Thyroid gland (tissue), 4 donors: ENCODE measurements around the gene B9D1. TPM values are rescaled to one million over a fixed set of nuclear protein-coding genes. Genes with fewer than 3 reads are reported as not detected.
A peak's percentile ranks its signal among the peaks of the same experiment; 100 is the strongest.

Experiments
- DNase-seq, 2 donors: peaks; one replicate each; pipeline ENCODE4 v3.0.0-alpha.2; 2019
- H3K27ac ChIP-seq, 3 donors: fragments of 200-600 bp; sonication (generic); 1 replicate in 2 of 3; 2 replicates in 1 of 3; pipeline ENCODE4 v1.5.1; 2016 to 2019; ENCODE audit warnings: mild to moderate bottlenecking in 1 of 3, moderate library complexity in 1 of 3
- H3K27me3 ChIP-seq: fragments of 200-600 bp; sonication (generic); one replicate; pipeline ENCODE4 v1.5.1; 2019
- H3K36me3 ChIP-seq, 2 donors: fragments of 200-600 bp; sonication (generic); one replicate each; pipeline ENCODE4 v1.5.1; 2016 to 2019
- H3K4me1 ChIP-seq, 2 donors: fragments of 200-600 bp; sonication (generic); one replicate each; pipeline ENCODE4 v1.5.1; 2017 to 2019
- H3K4me3 ChIP-seq, 3 donors: fragments of 200-600 bp; sonication (generic); replicated peaks in 1 of 3; 1 replicate in 2 of 3; 2 replicates in 1 of 3; pipeline ENCODE4 v1.5.1; 2016; ENCODE audit warnings: mild to moderate bottlenecking in 1 of 3
- H3K9me3 ChIP-seq: fragments of 200-600 bp; sonication (generic); one replicate; pipeline ENCODE4 v1.5.1; 2017
- CTCF ChIP-seq, 6 experiments: fragments of 200-600 bp in 3 of 6; fragments of 450-650 bp in 3 of 6; sonication (generic) in 3 of 6; IDR thresholded peaks; one replicate each; pipeline ENCODE4 v1.5.1; 2016 to 2019; ENCODE audit warnings: antibody characterized with exemption in 6 of 6, mild to moderate bottlenecking in 2 of 6, inconsistent platforms in 1 of 6, moderate library complexity in 1 of 6
- POLR2A ChIP-seq, 2 donors: fragments of 450-650 bp; IDR thresholded peaks; one replicate each; pipeline ENCODE4 v1.6.1; 2017; ENCODE audit warnings: antibody characterized with exemption in 2 of 2, mild to moderate bottlenecking in 2 of 2, moderate library complexity in 1 of 2
- WGBS, 2 donors: methylation state at CpG; one replicate each; pipeline ENCODE4 v1.1.5; 2017; 5-methylcytosine and 5-hydroxymethylcytosine counted together
- intact Hi-C: fragments of 100-400 bp; cut with DNase I; formaldehyde crosslinking; loops from one replicate; pipeline ENCODE4 v1.15.1; 2023
- total RNA-seq, 4 donors: library from RNA; depleted of rRNA; stranded (reverse); fragments of >200 nt; gene quantifications; one replicate each; pipeline ENCODE4 v1.2.3, GENCODE V29; 2016

The B9D1 gene
- total RNA-seq, 4 donors from 2014 or later, result 45.0 to 104 (median 90.3) TPM

DNA sequence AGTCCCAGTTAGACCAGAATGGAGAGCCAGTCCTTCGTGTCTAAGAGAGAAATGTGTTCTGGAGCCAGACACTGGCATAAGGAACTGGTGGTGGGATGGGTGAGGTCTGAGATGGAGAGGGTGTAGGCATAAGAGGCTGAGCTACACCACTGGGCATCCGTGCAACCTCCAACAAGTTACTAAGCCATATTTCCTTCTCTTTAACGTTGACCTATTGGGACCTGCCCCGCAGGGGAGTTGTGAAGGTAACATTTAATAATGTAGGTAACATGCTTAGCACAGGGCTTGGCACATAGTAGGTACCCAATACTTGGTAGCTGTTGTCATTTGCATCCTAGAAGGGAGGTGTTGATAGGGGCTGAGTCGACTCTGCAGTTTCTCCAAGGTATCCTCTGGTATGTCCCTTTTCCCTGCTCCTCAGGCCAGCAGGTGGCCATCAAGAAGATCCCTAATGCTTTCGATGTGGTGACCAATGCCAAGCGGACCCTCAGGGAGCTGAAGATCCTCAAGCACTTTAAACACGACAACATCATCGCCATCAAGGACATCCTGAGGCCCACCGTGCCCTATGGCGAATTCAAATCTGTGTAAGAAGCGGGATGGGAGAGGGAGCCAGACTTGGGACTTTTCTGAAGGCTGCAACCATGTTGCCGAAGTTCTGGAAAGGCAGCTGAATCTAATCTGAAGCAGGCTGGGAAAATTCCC, 17.0 kb upstream of the B9D1 start:
- DNase-seq, result no peak
- no peaks in the 10 kb centered on the region for H3K9me3 ChIP-seq
- TF ChIP-seq POLR2A (IDR thresholded peaks at IDR 0.05), result no peak
- H3K27ac ChIP-seq, result peak overlapping the region in 1 of 3 donors; percentile 76
- H3K4me3 ChIP-seq, result peak overlapping the region in 1 of 3 donors; percentile 80
- intact Hi-C loops, result no loop called here
- peaks cover 24 to 40% of the 10 kb centered on the region in 2 donors for H3K36me3 ChIP-seq
- no peaks in the 10 kb centered on the region for H3K27me3 ChIP-seq
- 82 to 85% methylated on average over 13 of the region's 13 CpGs for WGBS, 2 donors
- H3K4me1 ChIP-seq, result peaks cover 6 to 17% of the 10 kb centered on the region in 2 donors

DNA sequence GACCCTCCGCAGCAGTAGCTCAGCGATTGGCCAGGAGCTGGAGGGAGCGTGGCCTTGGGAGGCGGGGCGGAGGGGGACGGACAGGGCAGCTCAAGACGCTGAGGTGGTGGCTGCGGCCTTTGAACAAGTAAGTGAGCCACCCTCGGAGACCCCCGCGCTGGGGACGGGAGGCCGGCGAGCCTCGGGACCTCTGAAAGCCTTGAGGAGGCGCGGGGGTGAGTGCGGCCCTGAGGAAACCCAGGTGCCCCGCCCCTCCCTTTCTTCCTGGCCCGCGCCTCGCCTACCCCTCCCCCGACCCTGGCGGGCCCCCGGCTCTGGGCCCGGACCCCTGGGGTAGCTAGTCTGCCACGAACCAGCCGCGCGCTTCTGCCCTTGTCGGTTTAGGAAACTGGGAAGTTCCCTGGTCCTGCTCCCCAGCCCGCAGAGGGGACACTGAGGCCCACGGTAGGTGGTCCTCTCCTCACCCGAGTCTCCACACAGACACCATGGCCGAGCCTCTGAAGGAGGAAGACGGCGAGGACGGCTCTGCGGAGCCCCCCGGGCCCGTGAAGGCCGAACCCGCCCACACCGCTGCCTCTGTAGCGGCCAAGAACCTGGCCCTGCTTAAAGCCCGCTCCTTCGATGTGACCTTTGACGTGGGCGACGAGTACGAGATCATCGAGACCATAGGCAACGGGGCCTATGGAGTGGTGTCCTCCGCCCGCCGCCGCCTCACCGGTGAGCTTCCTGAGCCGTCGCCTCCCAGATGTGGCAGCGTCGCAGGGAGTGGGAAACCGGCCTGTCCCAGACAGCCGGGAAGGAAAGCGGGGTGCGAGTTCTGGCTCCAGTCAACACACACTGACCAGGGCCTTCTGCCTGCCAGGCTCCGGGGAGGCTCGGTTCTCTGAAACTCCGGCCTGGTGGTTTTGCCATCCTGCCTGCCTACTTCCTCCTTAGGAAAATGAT, 16.2 kb upstream of the B9D1 start, which contains the start of gene MAPK7:
MAPK7 (plus strand) TSS at position 83 of the 945 bp plus-strand sequence; CDS start at position 486, 403 bp downstream.
- Histone ChIP-seq H3K4me3 (peak within 1 kb of the TSS; percentile 75 to 80 (median 75)), H3K9me3 (no peaks in the 10 kb centered on the region), H3K36me3 (peaks cover 24 to 37% of the 10 kb centered on the region in 2 donors), H3K27ac (peak within 1 kb of the TSS; percentile 81 to 86 (median 81)), H3K27me3 (no peaks in the 10 kb centered on the region), H3K4me1 (peaks cover 6 to 9% of the 10 kb centered on the region in 2 donors)
- TF ChIP-seq POLR2A (IDR thresholded peaks at IDR 0.05) (peak in 1 of 2 donors; percentile 23), CTCF (IDR thresholded peaks at IDR 0.05) (no peak)
- DNase-seq, result no peak
- WGBS, 2 donors, result 7 to 8% methylated on average over 15 to 23 of the region's 69 CpGs
- intact Hi-C loops, result no loop called here

DNA sequence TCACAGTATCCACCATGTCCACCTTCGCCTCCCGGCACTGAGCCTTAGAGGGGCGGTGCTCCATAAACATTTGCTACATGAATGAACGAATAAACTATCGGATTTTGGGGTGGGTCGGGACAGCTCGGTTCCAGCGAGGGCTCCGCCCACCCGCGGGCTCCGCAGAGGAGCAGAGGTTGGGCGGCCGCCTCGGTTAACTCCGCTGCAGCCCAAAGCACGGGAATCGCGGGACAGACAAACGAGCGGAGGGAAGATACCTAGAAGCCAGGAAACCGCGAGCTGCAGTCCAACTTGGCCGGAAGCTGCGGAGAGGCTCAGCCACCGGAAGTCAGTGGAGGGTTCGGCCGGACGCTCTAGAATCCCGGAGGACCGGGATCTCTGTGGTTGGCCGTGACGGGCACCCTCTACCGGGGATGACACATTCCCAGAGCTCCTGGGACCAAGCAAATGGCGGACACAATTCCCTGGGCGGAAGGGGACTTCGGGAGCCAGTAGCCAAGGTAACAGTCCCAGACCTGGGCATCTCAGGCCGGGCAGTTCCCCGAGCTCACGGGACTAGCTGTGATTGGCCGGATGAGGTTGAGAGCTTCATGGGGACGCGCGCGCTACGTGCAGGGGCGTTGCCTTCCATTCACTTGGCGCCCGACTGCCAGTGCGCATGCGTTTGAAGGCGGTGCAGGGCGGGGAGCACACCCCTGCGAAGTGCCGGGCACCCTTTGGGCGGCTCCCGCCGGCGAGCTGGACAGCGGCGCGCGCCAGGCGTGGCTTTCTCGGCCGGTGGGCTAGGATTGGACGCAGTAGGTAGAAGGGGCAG, 15.3 kb upstream of the B9D1 start:
- peak overlapping the region; percentile 81 to 86 (median 81) for H3K27ac ChIP-seq
- peaks cover 24 to 30% of the 10 kb centered on the region in 2 donors for H3K36me3 ChIP-seq
- H3K27me3 ChIP-seq, result no peaks in the 10 kb centered on the region
- H3K4me1 ChIP-seq, result peaks cover 6 to 8% of the 10 kb centered on the region in 2 donors
- WGBS, 2 donors, result 0 to 1% methylated on average over 23 to 32 of the region's 67 CpGs
- H3K9me3 ChIP-seq, result no peaks in the 10 kb centered on the region
- peak overlapping the region; percentile 27 to 80 (median 75) for H3K4me3 ChIP-seq
- DNase-seq, result peak; percentile 99
- intact Hi-C loops, result no loop called here
- TF ChIP-seq CTCF (IDR thresholded peaks at IDR 0.05) (no peak), POLR2A (IDR thresholded peaks at IDR 0.05) (peak in 1 of 2 donors; percentile 78)

- Histone ChIP-seq H3K4me3 (peak overlapping the region in 1 of 3 donors; percentile 80), H3K4me1 (peaks cover 6 to 8% of the 10 kb centered on the region in 2 donors), H3K9me3 (no peaks in the 10 kb centered on the region), H3K27me3 (no peaks in the 10 kb centered on the region), H3K27ac (peak overlapping the region in 2 of 3 donors; percentile 81 to 86), H3K36me3 (peaks cover 14 to 20% of the 10 kb centered on the region in 2 donors)
- intact Hi-C loops, result no loop called here
- 43 to 50% methylated on average over 2 of the region's 2 CpGs for WGBS, 2 donors
- DNase-seq, result no peak
- no peak for TF ChIP-seq CTCF (IDR thresholded peaks at IDR 0.05)
- TF ChIP-seq POLR2A (IDR thresholded peaks at IDR 0.05), result no peak
Measured at GRCh38 chr17:19376811-19377210, 14.3 kb upstream of the B9D1 start.

GRCh38 chr17:19375732-19376131, 13.2 kb upstream of the B9D1 start:
- WGBS, 2 donors, result 98% methylated on average over 1 of the region's 1 CpG
- H3K9me3 ChIP-seq, result no peaks in the 10 kb centered on the region
- TF ChIP-seq POLR2A (IDR thresholded peaks at IDR 0.05), result no peak
- no peak for TF ChIP-seq CTCF (IDR thresholded peaks at IDR 0.05)
- H3K27ac ChIP-seq, result no peak overlapping the region
- H3K36me3 ChIP-seq, result peaks cover 4 to 9% of the 10 kb centered on the region in 2 donors
- no peak for DNase-seq
- no peak overlapping the region for H3K4me3 ChIP-seq
- no peaks in the 10 kb centered on the region for H3K27me3 ChIP-seq
- intact Hi-C loops, result no loop called here
- H3K4me1 ChIP-seq, result peaks cover 6 to 8% of the 10 kb centered on the region in 2 donors
